OCI-LY7 (cell line): ENCODE data around the gene GNAS-AS1. TPM values are rescaled to one million over a fixed set of nuclear protein-coding genes. Genes with fewer than 3 reads are reported as not detected.

Experiments used
- BruUV-seq: library from RNA; stranded (reverse); fragments of 400-500 nt; replicated peaks from 2 replicates; lab custom pipeline; 2021; lab: Mats Ljungman, UMichigan
- CTCF ChIA-PET: fragments of 300-600 bp; sonication (Branson Sonifier 250); formaldehyde crosslinking; loops from one replicate; lab custom pipeline; 2022; ENCODE audit warnings: antibody characterized with exemption; ENCODE audit not compliant: unreplicated experiment; lab: Charles Lee
- POLR2A ChIA-PET: fragments of 300-600 bp; sonication (Branson Sonifier 250); formaldehyde crosslinking; loops from one replicate; lab custom pipeline; 2022; ENCODE audit warnings: antibody characterized with exemption; lab: Charles Lee
- DNase-seq: peaks from one replicate; pipeline ENCODE4 v3.0.0-alpha.2; 2015; ENCODE audit warnings: low spot score
- H2AFZ ChIP-seq: fragments of 200-600 bp; sonication (generic), shearing (Covaris generic); 2 replicates; pipeline ENCODE4 v1.6.1; 2014; ENCODE audit warnings: mild to moderate bottlenecking, antibody characterized with exemption, low read length, moderate library complexity
- H3K27ac ChIP-seq: fragments of 200-600 bp; sonication (generic); 2 replicates; pipeline ENCODE4 v1.5.1; 2014; ENCODE audit warnings: mixed run types, low read depth, mild to moderate bottlenecking, moderate library complexity, low read length, inconsistent platforms; ENCODE audit not compliant: poor library complexity, severe bottlenecking
- H3K36me3 ChIP-seq: fragments of 200-600 bp; sonication (generic); 2 replicates; pipeline ENCODE4 v1.6.1; 2014; ENCODE audit warnings: mild to moderate bottlenecking, antibody characterized with exemption, low read length, moderate library complexity, mixed read lengths; ENCODE audit not compliant: insufficient read depth
- H3K4me1 ChIP-seq: fragments of 200-600 bp; sonication (generic); 2 replicates; pipeline ENCODE4 v1.5.1; 2014; ENCODE audit warnings: mild to moderate bottlenecking, low read length; ENCODE audit not compliant: insufficient read depth, poor library complexity, severe bottlenecking
- H3K4me2 ChIP-seq: fragments of 200-600 bp; sonication (generic); 2 replicates; pipeline ENCODE4 v1.6.1; 2014; ENCODE audit warnings: mild to moderate bottlenecking, low read length
- H3K4me3 ChIP-seq: fragments of 200-600 bp; sonication (generic); 2 replicates; pipeline ENCODE4 v1.5.1; 2014; ENCODE audit warnings: mild to moderate bottlenecking, low read depth, low read length; ENCODE audit not compliant: poor library complexity, severe bottlenecking
- H3K79me2 ChIP-seq: fragments of 200-600 bp; sonication (generic); 2 replicates; pipeline ENCODE4 v1.6.1; 2016; ENCODE audit warnings: low read depth, mild to moderate bottlenecking, low read length, moderate library complexity, mixed read lengths; ENCODE audit not compliant: insufficient read depth
- H3K9me2 ChIP-seq: fragments of 200-600 bp; sonication (generic); 2 replicates; pipeline ENCODE4 v1.6.1; 2016; ENCODE audit warnings: mild to moderate bottlenecking, low read length, mixed read lengths; ENCODE audit not compliant: insufficient read depth
- H3K9me3 ChIP-seq: fragments of 200-600 bp; sonication (generic); 2 replicates; pipeline ENCODE4 v1.6.1; 2014; ENCODE audit warnings: mild to moderate bottlenecking, mixed run types, low read length, mixed read lengths
- H4K20me1 ChIP-seq: fragments of 200-600 bp; sonication (generic); 2 replicates; pipeline ENCODE4 v1.6.1; 2014; ENCODE audit warnings: mild to moderate bottlenecking, antibody characterized with exemption, low read length, moderate library complexity, mixed read lengths; ENCODE audit not compliant: insufficient read depth
- CTCF ChIP-seq: fragments of 200-600 bp; sonication (generic); conservative IDR thresholded peaks from 2 replicates; pipeline ENCODE4 v1.5.1; 2014; ENCODE audit warnings: mild to moderate bottlenecking, antibody characterized with exemption, low read length, moderate library complexity, mixed read lengths
- EZH2phosphoT487 ChIP-seq: fragments of 200-600 bp; sonication (generic); IDR thresholded peaks from 2 replicates; pipeline ENCODE4 v1.6.1; 2018; ENCODE audit warnings: low read depth, borderline replicate concordance, mild to moderate bottlenecking, mixed run types, antibody characterized with exemption, low read length, moderate library complexity, mixed read lengths
- intact Hi-C: fragments of 100-400 bp; cut with micrococcal nuclease; formaldehyde crosslinking; loops from one replicate; pipeline ENCODE4 v1.10.0; 2022; ENCODE audit not compliant: unreplicated experiment
- total RNA-seq, 2 experiments: library from RNA; depleted of rRNA in 1 of 2; stranded (reverse); fragments of >200 nt in 1 of 2; shearing (Covaris generic) in 1 of 2; gene quantifications; 2 replicates each; pipeline ENCODE4 v1.2.3, GENCODE V29; 2014 to 2022

GNAS-AS1 gene
- total RNA-seq, 2 experiments from 2014 or later: 6.5 to 11.6 TPM

- intact Hi-C loops: no loop called here
- BruUV-seq: no TSS peak
- Histone ChIP-seq H2AFZ (no peak overlapping the region), H3K4me2 (peak overlapping the region; percentile 95), H3K27ac (peak overlapping the region; percentile 91), H3K79me2 (peaks cover 87% of the 10 kb centered on the region), H3K4me1 (peaks cover 30% of the 10 kb centered on the region), H3K4me3 (peak overlapping the region; percentile 90), H3K9me2 (no peaks in the 10 kb centered on the region), H4K20me1 (peaks cover 36% of the 10 kb centered on the region), H3K36me3 (peaks cover 74% of the 10 kb centered on the region), H3K9me3 (no peaks in the 10 kb centered on the region)
- DNase-seq: no peak
- CTCF ChIA-PET: no interaction called here
- POLR2A ChIA-PET: no interaction called here
- TF ChIP-seq CTCF: no peak
Measured at GRCh38 chr20:58895448-58896180, 44.9 kb upstream of the GNAS-AS1 start.

DNA sequence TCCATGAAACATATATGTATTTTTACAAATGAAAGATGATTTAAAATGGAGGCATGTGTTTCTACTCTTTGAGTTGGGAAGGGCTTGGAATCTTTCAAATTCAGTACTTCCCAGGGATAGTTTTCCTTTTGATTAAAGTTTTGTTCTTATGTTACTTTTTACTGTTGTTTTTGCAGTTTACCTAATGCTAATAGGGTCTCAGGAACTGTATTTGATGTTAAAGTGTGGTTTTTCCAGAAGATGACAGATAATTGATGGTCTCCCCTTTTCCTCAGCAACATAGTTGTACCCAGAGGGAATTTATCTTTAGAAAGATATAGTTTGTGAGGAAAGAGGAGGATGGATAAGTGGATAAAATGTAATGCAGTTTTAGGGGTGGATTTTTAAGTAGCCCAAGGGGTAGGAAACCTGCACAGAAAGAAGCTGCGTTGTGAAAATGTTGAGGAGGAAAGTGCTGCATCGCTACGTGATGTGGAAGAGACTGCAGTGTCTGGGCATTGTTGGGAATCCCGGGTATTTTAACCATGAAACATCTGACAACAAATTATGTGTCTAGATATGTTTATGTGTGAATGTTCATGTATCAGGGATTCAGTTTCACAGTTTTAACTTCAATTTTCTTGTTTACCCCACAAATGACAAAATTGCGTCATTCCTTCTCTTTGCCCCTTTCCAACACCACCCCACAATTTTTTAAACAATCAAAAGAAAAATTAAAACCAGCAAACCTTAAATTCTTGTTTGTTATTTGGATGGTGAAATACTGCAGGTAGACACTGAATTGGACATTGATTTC is 44.1 kb upstream of the GNAS-AS1 start:
- ChIA-PET CTCF (no interaction called here), POLR2A (interaction anchor here (0.8 kb wide), 1 partner anchor 78 kb away, joined by 3 read pairs; no protein-coding TSS in a partner anchor)
- peaks cover 36% of the 10 kb centered on the region for H4K20me1 ChIP-seq
- H3K27ac ChIP-seq: peak overlapping the region; percentile 91
- no TSS peak for BruUV-seq
- DNase-seq: no peak
- no peak overlapping the region for H2AFZ ChIP-seq
- intact Hi-C loops: loop anchor here (5.0 kb wide), 2 partner anchors 87 to 272 kb away; partner anchors contain the start of gene NELFCD
- peak overlapping the region; percentile 90 for H3K4me3 ChIP-seq
- H3K9me2 ChIP-seq: no peaks in the 10 kb centered on the region
- H3K9me3 ChIP-seq: no peaks in the 10 kb centered on the region
- peaks cover 85% of the 10 kb centered on the region for H3K79me2 ChIP-seq
- H3K36me3 ChIP-seq: peaks cover 66% of the 10 kb centered on the region
- peaks cover 34% of the 10 kb centered on the region for H3K4me1 ChIP-seq
- H3K4me2 ChIP-seq: peak overlapping the region; percentile 95
- TF ChIP-seq EZH2phosphoT487 (no peak), CTCF (no peak)
